Hepatocyte (in vitro differentiated cells): ENCODE data around the gene GRK4. TPM values are rescaled to one million over a fixed set of nuclear protein-coding genes. Genes with fewer than 3 reads are reported as not detected.

Experiments used
- DNase-seq: peaks from one replicate; pipeline ENCODE4 v3.0.0-alpha.2; 2016; ENCODE audit warnings: low spot score
- H2AFZ ChIP-seq: fragments of 200-600 bp; sonication (generic); 2 replicates; pipeline ENCODE4 v1.6.0; 2016; ENCODE audit warnings: antibody characterized with exemption, mild to moderate bottlenecking
- H3K27ac ChIP-seq: fragments of 200-600 bp; sonication (generic); 2 replicates; pipeline ENCODE4 v1.5.1; 2016; ENCODE audit warnings: mild to moderate bottlenecking
- H3K27me3 ChIP-seq: fragments of 200-600 bp; sonication (generic); 2 replicates; pipeline ENCODE4 v1.6.1; 2016
- H3K36me3 ChIP-seq: fragments of 200-600 bp; sonication (generic); replicated peaks from 2 replicates; pipeline ENCODE4 v1.5.1; 2016; ENCODE audit warnings: low read depth; ENCODE audit not compliant: insufficient read depth
- H3K4me1 ChIP-seq: fragments of 200-600 bp; sonication (generic); 2 replicates; pipeline ENCODE4 v1.5.1; 2016; ENCODE audit warnings: mild to moderate bottlenecking, moderate library complexity; ENCODE audit not compliant: insufficient read depth
- H3K4me2 ChIP-seq: fragments of 200-600 bp; sonication (generic); 2 replicates; pipeline ENCODE4 v1.6.0; 2016
- H3K4me3 ChIP-seq: fragments of 200-600 bp; sonication (generic); 2 replicates; pipeline ENCODE4 v1.5.1; 2016; ENCODE audit warnings: mild to moderate bottlenecking
- H3K79me2 ChIP-seq: fragments of 200-600 bp; sonication (generic); 2 replicates; pipeline ENCODE4 v1.6.0; 2017; ENCODE audit warnings: mild to moderate bottlenecking
- H3K9me2 ChIP-seq: fragments of 200-600 bp; sonication (generic); replicated peaks from 2 replicates; pipeline ENCODE4 v1.6.0; 2017; ENCODE audit warnings: mild to moderate bottlenecking; ENCODE audit not compliant: insufficient read depth
- H3K9me3 ChIP-seq: fragments of 200-600 bp; sonication (generic); 2 replicates; pipeline ENCODE4 v1.5.1; 2016; ENCODE audit warnings: low read depth, mild to moderate bottlenecking
- H4K20me1 ChIP-seq: fragments of 200-600 bp; sonication (generic); 2 replicates; pipeline ENCODE4 v1.6.0; 2016; ENCODE audit warnings: mild to moderate bottlenecking; ENCODE audit not compliant: insufficient read depth, poor library complexity, severe bottlenecking
- CTCF ChIP-seq: fragments of 200-600 bp; sonication (generic); IDR thresholded peaks from 2 replicates; pipeline ENCODE4 v1.5.1; 2016; ENCODE audit warnings: antibody characterized with exemption, mild to moderate bottlenecking; ENCODE audit not compliant: poor library complexity
- EZH2 ChIP-seq: fragments of 200-600 bp; sonication (generic); IDR thresholded peaks from 2 replicates; pipeline ENCODE4 v1.6.1; 2016; ENCODE audit warnings: antibody characterized with exemption, mild to moderate bottlenecking, borderline replicate concordance
- EZH2phosphoT487 ChIP-seq: fragments of 200-600 bp; sonication (generic); IDR thresholded peaks from one replicate; pipeline ENCODE4 v1.6.1; 2018; ENCODE audit warnings: antibody characterized with exemption, mild to moderate bottlenecking, low read depth, moderate library complexity; ENCODE audit not compliant: unreplicated experiment, severe bottlenecking
- whole genome bisulfite sequencing: methylation state at CpG from one replicate; pipeline ENCODE4 v1.1.6; 2016; ENCODE audit warnings: low lambda C conversion rate; ENCODE audit errors: missing lambda C conversion rate; 5-methylcytosine and 5-hydroxymethylcytosine counted together
- polyA plus RNA-seq: library from polyadenylated mRNA; unstranded; fragments of >200 nt; fragmentation: Nextera tagmentation; extraction: Ambion mirVana; gene quantifications from 2 replicates; pipeline ENCODE4 v1.2.1, GENCODE V29; 2016
- total RNA-seq: library from RNA; depleted of rRNA; stranded (reverse); fragments of >200 nt; gene quantifications from 2 replicates; pipeline ENCODE4 v1.2.3, GENCODE V29; 2014

GRK4 gene
- total and polyA plus RNA-seq, 2 experiments from 2014 or later = 4.9 to 6.1 TPM

- no peaks in the 10 kb centered on the region for H3K9me3 ChIP-seq
- H3K4me3 ChIP-seq = no peak overlapping the region
- no peaks in the 10 kb centered on the region for H3K36me3 ChIP-seq
- peaks cover 71% of the 10 kb centered on the region for H3K79me2 ChIP-seq
- peak overlapping the region; percentile 5 for H3K4me2 ChIP-seq
- WGBS = 67% methylated on average over 2 of the region's 2 CpGs
- no peak overlapping the region for H3K27ac ChIP-seq
- H3K4me1 ChIP-seq = peaks cover 17% of the 10 kb centered on the region
- H3K9me2 ChIP-seq = no peaks in the 10 kb centered on the region
- no peak for DNase-seq
- no peaks in the 10 kb centered on the region for H3K27me3 ChIP-seq
- peaks cover 33% of the 10 kb centered on the region for H4K20me1 ChIP-seq
- TF ChIP-seq CTCF (no peak), EZH2phosphoT487 (no peak), EZH2 (no peak)
- H2AFZ ChIP-seq = no peak overlapping the region
Measured at GRCh38 chr4:3077796-3078195, 114.4 kb downstream of the GRK4 start.

- 91% methylated on average over 6 of the region's 6 CpGs for WGBS
- no peak overlapping the region for H3K4me2 ChIP-seq
- no peaks in the 10 kb centered on the region for H3K9me3 ChIP-seq
- DNase-seq = no peak
- TF ChIP-seq CTCF = no peak
- no peak for TF ChIP-seq EZH2
- TF ChIP-seq EZH2phosphoT487 = no peak
- peaks cover 86% of the 10 kb centered on the region for H3K79me2 ChIP-seq
- no peak overlapping the region for H3K4me3 ChIP-seq
- H3K27ac ChIP-seq = no peak overlapping the region
- no peak overlapping the region for H2AFZ ChIP-seq
- H4K20me1 ChIP-seq = peaks cover 36% of the 10 kb centered on the region
- peaks cover 17% of the 10 kb centered on the region for H3K4me1 ChIP-seq
- H3K9me2 ChIP-seq = no peaks in the 10 kb centered on the region
- H3K27me3 ChIP-seq = no peaks in the 10 kb centered on the region
- no peaks in the 10 kb centered on the region for H3K36me3 ChIP-seq
Measured at GRCh38 chr4:3079694-3080123, 116.3 kb downstream of the GRK4 start.

- Histone ChIP-seq H3K4me3 (no peak overlapping the region), H3K27me3 (no peaks in the 10 kb centered on the region), H3K9me2 (no peaks in the 10 kb centered on the region), H2AFZ (no peak overlapping the region), H3K27ac (no peak overlapping the region), H3K79me2 (peaks cover 89% of the 10 kb centered on the region), H4K20me1 (peaks cover 21% of the 10 kb centered on the region), H3K36me3 (no peaks in the 10 kb centered on the region), H3K4me1 (no peaks in the 10 kb centered on the region), H3K4me2 (no peak overlapping the region), H3K9me3 (no peaks in the 10 kb centered on the region)
- no peak for DNase-seq
- no peak for TF ChIP-seq CTCF
- no peak for TF ChIP-seq EZH2
- no peak for TF ChIP-seq EZH2phosphoT487
- WGBS = 74% methylated on average over 6 of the region's 6 CpGs
Measured at GRCh38 chr4:3082925-3083515, 119.6 kb downstream of the GRK4 start.

DNA sequence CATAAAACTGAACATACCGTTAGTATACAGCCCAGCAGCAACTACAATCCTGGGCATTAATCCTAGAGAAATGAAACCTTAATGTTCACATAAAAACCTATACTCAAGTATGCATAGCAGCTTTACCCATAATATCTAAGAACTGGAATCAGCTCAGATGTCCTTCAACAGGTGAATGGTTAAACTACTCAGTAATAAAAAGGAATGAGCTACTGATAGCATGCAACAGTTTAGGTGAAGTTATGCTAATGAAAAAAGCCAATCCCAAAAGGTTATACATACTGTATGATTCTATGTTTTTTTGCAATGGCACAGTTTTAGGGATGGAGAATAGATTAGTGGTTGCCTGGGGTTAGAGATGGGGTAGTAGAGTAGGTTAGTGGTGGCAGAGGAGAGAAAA, 120.4 kb downstream of the GRK4 start:
- DNase-seq = no peak
- no peaks in the 10 kb centered on the region for H3K36me3 ChIP-seq
- H3K27ac ChIP-seq = no peak overlapping the region
- H3K79me2 ChIP-seq = peaks cover 89% of the 10 kb centered on the region
- no peaks in the 10 kb centered on the region for H3K9me3 ChIP-seq
- no peak for TF ChIP-seq EZH2
- TF ChIP-seq EZH2phosphoT487 = no peak
- TF ChIP-seq CTCF = no peak
- H2AFZ ChIP-seq = no peak overlapping the region
- WGBS = 77% methylated on average over 1 of the region's 1 CpG
- no peaks in the 10 kb centered on the region for H3K9me2 ChIP-seq
- no peaks in the 10 kb centered on the region for H3K27me3 ChIP-seq
- no peaks in the 10 kb centered on the region for H3K4me1 ChIP-seq
- no peak overlapping the region for H3K4me2 ChIP-seq
- H3K4me3 ChIP-seq = no peak overlapping the region
- peaks cover 21% of the 10 kb centered on the region for H4K20me1 ChIP-seq
